Stimulated activated CD4-positive, alpha-beta T cell treated with anti-CD3 and anti-CD28 coated beads, Interleukin-2, amount 100 ng/mL, for 4 hours (primary cell): ENCODE data around the gene ELMOD3.
"Not testable (repeated sequence)": the region's sequence is repeated elsewhere in the genome, so short reads cannot be mapped to it uniquely, and the experiment has no call there.

Experiments
- DNase-seq: peaks from one replicate; pipeline ENCODE4 v3.0.0-alpha.2; 2020; ENCODE audit warnings: low read depth

The ELMOD3 gene

GRCh38 chr2:85354286-85355072 lies at the start of gene ELMOD3, which contains the start of gene RETSAT:
Gene ELMOD3, plus strand, starts transcription at chr2:85354769. Its CDS starts 2,430 bp downstream, at chr2:85357199.
Gene RETSAT, minus strand, starts transcription at chr2:85354528. Its CDS starts 21 bp downstream, at chr2:85354507.
- DNase-seq, result peak; percentile 95

GRCh38 chr2:85307527-85307897 lies 47.1 kb upstream of the ELMOD3 start:
- DNase-seq, result no peak

GRCh38 chr2:85308201-85308600 lies 46.4 kb upstream of the ELMOD3 start:
- no peak for DNase-seq

GRCh38 chr2:85308896-85309555 lies 45.5 kb upstream of the ELMOD3 start:
- DNase-seq, result no peak

GRCh38 chr2:85309699-85310321 lies 44.8 kb upstream of the ELMOD3 start:
- DNase-seq, result no peak

GRCh38 chr2:85310330-85310729 lies 44.2 kb upstream of the ELMOD3 start:
- no peak for DNase-seq

- DNase-seq, result no peak
Measured at GRCh38 chr2:85312404-85312803, 42.2 kb upstream of the ELMOD3 start.

GRCh38 chr2:85314884-85315242 lies 39.7 kb upstream of the ELMOD3 start:
- no peak for DNase-seq

- DNase-seq, result not testable (repeated sequence)
Measured at GRCh38 chr2:85315921-85316320, 38.6 kb upstream of the ELMOD3 start.

GRCh38 chr2:85318222-85319074 lies 36.1 kb upstream of the ELMOD3 start:
- DNase-seq, result no peak

- no peak for DNase-seq
Measured at GRCh38 chr2:85319796-85320195, 34.8 kb upstream of the ELMOD3 start.

GRCh38 chr2:85323351-85323987 lies 31.1 kb upstream of the ELMOD3 start:
- DNase-seq, result no peak

- not testable (repeated sequence) for DNase-seq
Measured at GRCh38 chr2:85323988-85324367, 30.6 kb upstream of the ELMOD3 start.

GRCh38 chr2:85324639-85325465 lies 29.7 kb upstream of the ELMOD3 start:
- DNase-seq, result no peak

GRCh38 chr2:85325466-85325811 lies 29.1 kb upstream of the ELMOD3 start:
- DNase-seq, result no peak

- DNase-seq, result no peak
Measured at GRCh38 chr2:85326406-85327159, 28.0 kb upstream of the ELMOD3 start.

GRCh38 chr2:85327160-85327821 lies 27.3 kb upstream of the ELMOD3 start:
- DNase-seq, result no peak

GRCh38 chr2:85327822-85328617 lies 26.5 kb upstream of the ELMOD3 start, which contains the start of gene TGOLN2:
Gene TGOLN2, minus strand, starts transcription at chr2:85327989. Its CDS starts 27 bp downstream, at chr2:85327962.
- DNase-seq, result peak; percentile 91
